Liver (tissue), 9 donors: ENCODE data around the gene PRSS27. TPM values are rescaled to one million over a fixed set of nuclear protein-coding genes. Genes with fewer than 3 reads are reported as not detected.

ENCODE experiments used
- DNase-seq: peaks from one replicate; pipeline ENCODE4 v3.0.0-alpha.2; 2017; ENCODE audit warnings: low spot score
- H3K27ac ChIP-seq, 2 donors: one replicate each; pipeline ENCODE4 v1.7.0; 2013; ENCODE audit warnings: inconsistent platforms in 2 of 2, low read length in 2 of 2, control low read depth in 1 of 2, low read depth in 1 of 2, mild to moderate bottlenecking in 1 of 2
- H3K27me3 ChIP-seq, 4 donors: one replicate each; pipeline versions ENCODE4 v1.6.1 to v1.7.0; 2013; ENCODE audit warnings: low read length in 3 of 4, inconsistent platforms in 1 of 4, mild to moderate bottlenecking in 1 of 4, moderate library complexity in 1 of 4; ENCODE audit not compliant: control insufficient read depth in 4 of 4, insufficient read depth in 4 of 4
- H3K36me3 ChIP-seq, 4 donors: one replicate each; pipeline versions ENCODE4 v1.6.1 to v1.7.0; 2013; ENCODE audit warnings: low read length in 3 of 4, mild to moderate bottlenecking in 3 of 4, low read depth in 1 of 4, moderate library complexity in 1 of 4; ENCODE audit not compliant: control insufficient read depth in 4 of 4, insufficient read depth in 3 of 4
- H3K4me1 ChIP-seq, 4 donors: one replicate each; pipeline versions ENCODE4 v1.6.1 to v1.7.0; 2013; ENCODE audit warnings: low read length in 3 of 4, mild to moderate bottlenecking in 3 of 4, moderate library complexity in 1 of 4; ENCODE audit not compliant: control insufficient read depth in 4 of 4, insufficient read depth in 4 of 4
- H3K4me3 ChIP-seq, 3 donors: one replicate each; pipeline versions ENCODE4 v1.6.1 to v1.7.0; 2013; ENCODE audit warnings: low read length in 3 of 3, control low read depth in 1 of 3, low read depth in 1 of 3, mild to moderate bottlenecking in 1 of 3
- H3K9ac ChIP-seq, 2 donors: one replicate each; pipeline ENCODE4 v1.7.0; 2013; ENCODE audit warnings: low read length in 2 of 2, mild to moderate bottlenecking in 2 of 2, moderate library complexity in 2 of 2, control low read depth in 1 of 2, low read depth in 1 of 2
- H3K9me3 ChIP-seq, 4 donors: one replicate each; pipeline versions ENCODE4 v1.6.1 to v1.7.0; 2013; ENCODE audit warnings: low read length in 3 of 4; ENCODE audit not compliant: control insufficient read depth in 4 of 4
- EGR1 ChIP-seq, 2 donors: IDR thresholded peaks; 2 replicates each; pipeline ENCODE4 v1.6.1; 2016 to 2018; ENCODE audit warnings: antibody characterized with exemption in 2 of 2, low read depth in 2 of 2
- FOXA1 ChIP-seq: IDR thresholded peaks from 2 replicates; pipeline ENCODE4 v1.6.1; 2016; ENCODE audit warnings: antibody characterized with exemption
- FOXA2 ChIP-seq: IDR thresholded peaks from 2 replicates; pipeline ENCODE4 v1.6.1; 2016; ENCODE audit warnings: antibody characterized with exemption
- GABPA ChIP-seq, 2 donors: IDR thresholded peaks in 1 of 2; conservative IDR thresholded peaks in 1 of 2; 2 replicates each; pipeline ENCODE4 v1.6.1; 2016; ENCODE audit warnings: antibody characterized with exemption in 2 of 2, mild to moderate bottlenecking in 1 of 2, moderate library complexity in 1 of 2
- HNF4A ChIP-seq, 2 donors: conservative IDR thresholded peaks; 2 replicates each; pipeline ENCODE4 v1.6.1; 2016; ENCODE audit warnings: antibody characterized with exemption in 2 of 2, mild to moderate bottlenecking in 2 of 2
- HNF4G ChIP-seq: IDR thresholded peaks from 2 replicates; pipeline ENCODE4 v1.6.1; 2016; ENCODE audit warnings: antibody characterized with exemption
- MAX ChIP-seq: IDR thresholded peaks from 2 replicates; pipeline ENCODE4 v1.6.1; 2016; ENCODE audit warnings: antibody characterized with exemption
- NR2F2 ChIP-seq: IDR thresholded peaks from 2 replicates; pipeline ENCODE4 v1.6.1; 2016; ENCODE audit warnings: antibody characterized with exemption
- RXRA ChIP-seq, 2 donors: IDR thresholded peaks; 2 replicates each; pipeline ENCODE4 v1.6.1; 2017 to 2018; ENCODE audit warnings: antibody characterized with exemption in 2 of 2, mild to moderate bottlenecking in 1 of 2
- SP1 ChIP-seq: IDR thresholded peaks from 2 replicates; pipeline ENCODE4 v1.6.1; 2018; ENCODE audit warnings: antibody characterized with exemption, mild to moderate bottlenecking
- YY1 ChIP-seq: IDR thresholded peaks from 2 replicates; pipeline ENCODE4 v1.6.1; 2016; ENCODE audit warnings: antibody characterized with exemption, mild to moderate bottlenecking
- WGBS: extraction: QIAGEN DNeasy Blood & Tissue Kit; methylation state at CpG from one replicate; pipeline ENCODE4 v1.1.7; 2013; 5-methylcytosine and 5-hydroxymethylcytosine counted together
- polyA plus RNA-seq, 2 donors: library from polyadenylated mRNA; stranded (reverse) in 1 of 2; unstranded in 1 of 2; fragments of 200-250 nt in 1 of 2; fragments of >200 nt in 1 of 2; fragmentation: Nextera tagmentation in 1 of 2; extraction: Ambion mirVana in 1 of 2; gene quantifications; one replicate each; pipeline versions ENCODE4 v1.2.1 to v1.2.3, GENCODE V29; 2013 to 2015
- total RNA-seq, 2 donors: library from RNA; depleted of rRNA; stranded (reverse); fragments of >200 nt; gene quantifications; one replicate each; pipeline ENCODE4 v1.2.3, GENCODE V29; 2014
- TF ChIP-seq, protein P1 (sequence below): fragments of 150-350 bp; IDR thresholded peaks from 2 replicates; pipeline ENCODE4 v1.5.1; 2017; ENCODE audit warnings: improper control_type of control experiment, low read depth, low read length; ENCODE audit not compliant: missing input control
- TF ChIP-seq, protein P2 (sequence below): IDR thresholded peaks from 2 replicates; pipeline ENCODE4 v1.6.1; 2016; ENCODE audit warnings: antibody characterized with exemption, mild to moderate bottlenecking
- TF ChIP-seq, protein P3 (sequence below): IDR thresholded peaks from 2 replicates; pipeline ENCODE4 v1.6.1; 2016; ENCODE audit warnings: antibody characterized with exemption
- TF ChIP-seq, protein P4 (sequence below): IDR thresholded peaks from 2 replicates; pipeline ENCODE4 v1.6.1; 2016; ENCODE audit warnings: antibody characterized with exemption
- donor health status: healthy.
- donor health status: healthy.
- donor health status: healthy.
- donor health status: healthy.
- donor health status: healthy.

The PRSS27 gene
- total and polyA plus RNA-seq, 4 donors: 0.05 to 1.5 (median 0.22) TPM; not detected in 1

DNA sequence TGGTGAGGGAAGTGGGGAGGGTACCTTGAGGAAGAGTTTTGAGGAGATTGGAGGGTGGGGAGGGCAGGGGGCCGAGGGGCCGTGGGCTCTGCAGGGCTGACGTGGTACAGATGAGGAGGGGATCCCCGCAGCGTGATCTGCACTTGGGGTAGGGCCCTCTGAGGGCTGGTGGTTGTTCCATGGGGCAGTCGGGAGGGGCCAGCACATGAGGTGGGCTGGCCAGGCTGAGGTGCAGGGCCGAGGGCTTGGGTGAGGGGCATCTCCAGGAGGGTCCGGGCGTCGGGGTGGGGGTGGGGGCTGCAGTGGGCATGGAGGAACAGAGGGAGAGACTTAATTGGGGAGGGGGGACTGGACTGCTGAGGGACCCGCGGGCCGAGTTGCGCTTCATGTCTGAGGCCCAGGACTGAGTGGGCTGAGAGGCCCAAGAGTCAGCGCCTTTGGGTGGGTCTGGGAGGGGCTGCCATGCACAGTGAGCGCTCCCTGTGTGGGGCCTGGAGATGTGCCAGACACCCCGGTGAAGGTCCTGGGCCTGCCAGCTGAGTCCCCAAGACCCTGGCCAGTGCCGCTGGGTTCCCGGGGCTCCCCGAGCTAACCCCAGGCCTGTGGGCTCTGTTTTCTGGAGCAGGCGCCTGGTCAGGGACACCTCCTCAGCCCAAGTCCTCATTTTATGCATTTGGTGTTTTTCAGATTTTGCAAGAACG, 13.3 kb downstream of the PRSS27 start:
- Histone ChIP-seq H3K9me3 (no peaks in the 10 kb centered on the region), H3K27me3 (no peaks in the 10 kb centered on the region), H3K27ac (no peak overlapping the region), H3K4me3 (no peak overlapping the region), H3K9ac (no peak overlapping the region), H3K4me1 (peaks cover 4 to 19% (median 12%) of the 10 kb centered on the region in 4 donors), H3K36me3 (peaks cover 7 to 42% (median 18%) of the 10 kb centered on the region in 4 donors)
- no peak for DNase-seq
- 96% methylated on average over 22 of the region's 22 CpGs for WGBS
- TF ChIP-seq FOXA2: no peak
- TF ChIP-seq, protein P1, sequence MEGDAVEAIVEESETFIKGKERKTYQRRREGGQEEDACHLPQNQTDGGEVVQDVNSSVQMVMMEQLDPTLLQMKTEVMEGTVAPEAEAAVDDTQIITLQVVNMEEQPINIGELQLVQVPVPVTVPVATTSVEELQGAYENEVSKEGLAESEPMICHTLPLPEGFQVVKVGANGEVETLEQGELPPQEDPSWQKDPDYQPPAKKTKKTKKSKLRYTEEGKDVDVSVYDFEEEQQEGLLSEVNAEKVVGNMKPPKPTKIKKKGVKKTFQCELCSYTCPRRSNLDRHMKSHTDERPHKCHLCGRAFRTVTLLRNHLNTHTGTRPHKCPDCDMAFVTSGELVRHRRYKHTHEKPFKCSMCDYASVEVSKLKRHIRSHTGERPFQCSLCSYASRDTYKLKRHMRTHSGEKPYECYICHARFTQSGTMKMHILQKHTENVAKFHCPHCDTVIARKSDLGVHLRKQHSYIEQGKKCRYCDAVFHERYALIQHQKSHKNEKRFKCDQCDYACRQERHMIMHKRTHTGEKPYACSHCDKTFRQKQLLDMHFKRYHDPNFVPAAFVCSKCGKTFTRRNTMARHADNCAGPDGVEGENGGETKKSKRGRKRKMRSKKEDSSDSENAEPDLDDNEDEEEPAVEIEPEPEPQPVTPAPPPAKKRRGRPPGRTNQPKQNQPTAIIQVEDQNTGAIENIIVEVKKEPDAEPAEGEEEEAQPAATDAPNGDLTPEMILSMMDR: no peak
- no peak for TF ChIP-seq MAX
- no peak for TF ChIP-seq GABPA (IDR thresholded peaks at IDR 0.05 in 1 of 2, conservative IDR thresholded peaks at IDR 0.05 in 1 of 2)
- TF ChIP-seq FOXA1: no peak
- TF ChIP-seq SP1: no peak
- no peak for TF ChIP-seq EGR1 (IDR thresholded peaks at IDR 0.05; ENCODE audit: low read depth in 2 of 2)
- TF ChIP-seq, protein P2, sequence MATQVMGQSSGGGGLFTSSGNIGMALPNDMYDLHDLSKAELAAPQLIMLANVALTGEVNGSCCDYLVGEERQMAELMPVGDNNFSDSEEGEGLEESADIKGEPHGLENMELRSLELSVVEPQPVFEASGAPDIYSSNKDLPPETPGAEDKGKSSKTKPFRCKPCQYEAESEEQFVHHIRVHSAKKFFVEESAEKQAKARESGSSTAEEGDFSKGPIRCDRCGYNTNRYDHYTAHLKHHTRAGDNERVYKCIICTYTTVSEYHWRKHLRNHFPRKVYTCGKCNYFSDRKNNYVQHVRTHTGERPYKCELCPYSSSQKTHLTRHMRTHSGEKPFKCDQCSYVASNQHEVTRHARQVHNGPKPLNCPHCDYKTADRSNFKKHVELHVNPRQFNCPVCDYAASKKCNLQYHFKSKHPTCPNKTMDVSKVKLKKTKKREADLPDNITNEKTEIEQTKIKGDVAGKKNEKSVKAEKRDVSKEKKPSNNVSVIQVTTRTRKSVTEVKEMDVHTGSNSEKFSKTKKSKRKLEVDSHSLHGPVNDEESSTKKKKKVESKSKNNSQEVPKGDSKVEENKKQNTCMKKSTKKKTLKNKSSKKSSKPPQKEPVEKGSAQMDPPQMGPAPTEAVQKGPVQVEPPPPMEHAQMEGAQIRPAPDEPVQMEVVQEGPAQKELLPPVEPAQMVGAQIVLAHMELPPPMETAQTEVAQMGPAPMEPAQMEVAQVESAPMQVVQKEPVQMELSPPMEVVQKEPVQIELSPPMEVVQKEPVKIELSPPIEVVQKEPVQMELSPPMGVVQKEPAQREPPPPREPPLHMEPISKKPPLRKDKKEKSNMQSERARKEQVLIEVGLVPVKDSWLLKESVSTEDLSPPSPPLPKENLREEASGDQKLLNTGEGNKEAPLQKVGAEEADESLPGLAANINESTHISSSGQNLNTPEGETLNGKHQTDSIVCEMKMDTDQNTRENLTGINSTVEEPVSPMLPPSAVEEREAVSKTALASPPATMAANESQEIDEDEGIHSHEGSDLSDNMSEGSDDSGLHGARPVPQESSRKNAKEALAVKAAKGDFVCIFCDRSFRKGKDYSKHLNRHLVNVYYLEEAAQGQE: no peak
- TF ChIP-seq HNF4A (conservative IDR thresholded peaks at IDR 0.05): no peak
- TF ChIP-seq RXRA (IDR thresholded peaks at IDR 0.05): no peak
- TF ChIP-seq, protein P3, sequence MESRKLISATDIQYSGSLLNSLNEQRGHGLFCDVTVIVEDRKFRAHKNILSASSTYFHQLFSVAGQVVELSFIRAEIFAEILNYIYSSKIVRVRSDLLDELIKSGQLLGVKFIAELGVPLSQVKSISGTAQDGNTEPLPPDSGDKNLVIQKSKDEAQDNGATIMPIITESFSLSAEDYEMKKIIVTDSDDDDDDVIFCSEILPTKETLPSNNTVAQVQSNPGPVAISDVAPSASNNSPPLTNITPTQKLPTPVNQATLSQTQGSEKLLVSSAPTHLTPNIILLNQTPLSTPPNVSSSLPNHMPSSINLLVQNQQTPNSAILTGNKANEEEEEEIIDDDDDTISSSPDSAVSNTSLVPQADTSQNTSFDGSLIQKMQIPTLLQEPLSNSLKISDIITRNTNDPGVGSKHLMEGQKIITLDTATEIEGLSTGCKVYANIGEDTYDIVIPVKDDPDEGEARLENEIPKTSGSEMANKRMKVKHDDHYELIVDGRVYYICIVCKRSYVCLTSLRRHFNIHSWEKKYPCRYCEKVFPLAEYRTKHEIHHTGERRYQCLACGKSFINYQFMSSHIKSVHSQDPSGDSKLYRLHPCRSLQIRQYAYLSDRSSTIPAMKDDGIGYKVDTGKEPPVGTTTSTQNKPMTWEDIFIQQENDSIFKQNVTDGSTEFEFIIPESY: no peak
- TF ChIP-seq, protein P4, sequence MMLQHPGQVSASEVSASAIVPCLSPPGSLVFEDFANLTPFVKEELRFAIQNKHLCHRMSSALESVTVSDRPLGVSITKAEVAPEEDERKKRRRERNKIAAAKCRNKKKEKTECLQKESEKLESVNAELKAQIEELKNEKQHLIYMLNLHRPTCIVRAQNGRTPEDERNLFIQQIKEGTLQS: no peak
- TF ChIP-seq YY1: no peak

- H3K27ac ChIP-seq: no peak overlapping the region
- no peaks in the 10 kb centered on the region for H3K27me3 ChIP-seq
- H3K36me3 ChIP-seq: peaks cover 8 to 47% (median 20%) of the 10 kb centered on the region in 4 donors
- H3K9me3 ChIP-seq: no peaks in the 10 kb centered on the region
- no peak for DNase-seq
- WGBS: 97% methylated on average over 17 of the region's 17 CpGs
- H3K4me1 ChIP-seq: peaks cover 4 to 19% (median 12%) of the 10 kb centered on the region in 4 donors
- TF ChIP-seq NR2F2 (no peak), MAX (no peak), HNF4G (no peak), FOXA2 (no peak), HNF4A (conservative IDR thresholded peaks at IDR 0.05) (no peak)
- TF ChIP-seq, protein P1: no peak
- TF ChIP-seq, protein P3: no peak
- no peak overlapping the region for H3K9ac ChIP-seq
- no peak overlapping the region for H3K4me3 ChIP-seq
These were observed 13.9 kb downstream of the PRSS27 start for GRCh38 chr16:2706085-2706484.
